WTC11 (cell line): ENCODE measurements around the gene IFIH1. TPM values are rescaled to one million over a fixed set of nuclear protein-coding genes. Genes with fewer than 3 reads are reported as not detected.

Experiments
- ATAC-seq: fragments of 200-7000 bp; cut with Tn5 transposase; 2 replicates; pipeline ENCODE4 v1.10.0; 2021; ENCODE audit warnings: mild to moderate bottlenecking, moderate library complexity
- CTCF ChIA-PET: fragments of 300-600 bp; sonication (Branson Sonifier 250); formaldehyde crosslinking; loops from one replicate; lab custom pipeline; 2021; ENCODE audit warnings: antibody characterized with exemption; lab: Charles Lee
- POLR2A ChIA-PET: fragments of 350-600 bp; sonication (Branson Sonifier 250); formaldehyde crosslinking; loops from one replicate; lab custom pipeline; 2021; ENCODE audit warnings: antibody characterized with exemption; lab: Charles Lee
- DNase-seq: peaks from one replicate; pipeline ENCODE4 v3.0.0; 2021; ENCODE audit warnings: low spot score
- H3K27ac Mint-ChIP-seq: 2 replicates; pipeline ENCODE4 v1.8.0; 2021; ENCODE audit warnings: mixed read lengths
- H3K27me3 Mint-ChIP-seq: 2 replicates; pipeline ENCODE4 v1.8.0; 2021; ENCODE audit warnings: low read depth, mild to moderate bottlenecking, moderate library complexity, mixed read lengths
- H3K36me3 Mint-ChIP-seq: 2 replicates; pipeline ENCODE4 v1.8.0; 2021; ENCODE audit warnings: mixed read lengths
- H3K4me1 Mint-ChIP-seq: 2 replicates; pipeline ENCODE4 v1.8.0; 2022; ENCODE audit warnings: mixed read lengths
- H3K4me3 Mint-ChIP-seq: 2 replicates; pipeline ENCODE4 v1.8.0; 2021; ENCODE audit warnings: mild to moderate bottlenecking, moderate library complexity, mixed read lengths
- H3K9me3 Mint-ChIP-seq: 2 replicates; pipeline ENCODE4 v1.8.0; 2021; ENCODE audit warnings: mixed read lengths
- ATF1 ChIP-seq: sonication (generic); formaldehyde crosslinking; IDR thresholded peaks from 2 replicates; pipeline ENCODE4 v1.8.1; 2023; ENCODE audit warnings: mild to moderate bottlenecking, moderate library complexity, missing genetic modification reagents
- CBFB ChIP-seq: sonication (generic); formaldehyde crosslinking; IDR thresholded peaks from 2 replicates; pipeline ENCODE4 v1.8.1; 2022; ENCODE audit warnings: mild to moderate bottlenecking, low read depth, missing genetic modification reagents
- CREB1 ChIP-seq: sonication (generic); formaldehyde crosslinking; IDR thresholded peaks from 2 replicates; pipeline ENCODE4 v1.8.0; 2023; ENCODE audit warnings: mild to moderate bottlenecking, missing genetic modification reagents
- ESRRA ChIP-seq: sonication (generic); formaldehyde crosslinking; IDR thresholded peaks from 2 replicates; pipeline ENCODE4 v1.8.1; 2022; ENCODE audit warnings: mild to moderate bottlenecking, missing genetic modification reagents, borderline replicate concordance
- GABPB1 ChIP-seq: sonication (generic); formaldehyde crosslinking; IDR thresholded peaks from 2 replicates; pipeline ENCODE4 v1.8.1; 2023; ENCODE audit warnings: mild to moderate bottlenecking, missing genetic modification reagents
- JAZF1 ChIP-seq: fragments of 250-450 bp; sonication (Bioruptor Pico); IDR thresholded peaks from 2 replicates; pipeline ENCODE4 v1.9.0; 2021; ENCODE audit warnings: moderate library complexity, mild to moderate bottlenecking, inconsistent platforms
- JUN ChIP-seq: sonication (generic); formaldehyde crosslinking; IDR thresholded peaks from 2 replicates; pipeline ENCODE4 v1.8.0; 2023; ENCODE audit warnings: mild to moderate bottlenecking, missing genetic modification reagents
- NFE2L1 ChIP-seq: sonication (generic); formaldehyde crosslinking; IDR thresholded peaks from 2 replicates; pipeline ENCODE4 v1.8.1; 2023; ENCODE audit warnings: missing genetic modification reagents
- NR1H2 ChIP-seq: sonication (generic); formaldehyde crosslinking; IDR thresholded peaks from 2 replicates; pipeline ENCODE4 v1.9.0; 2021; ENCODE audit warnings: mild to moderate bottlenecking, moderate library complexity, missing genetic modification reagents
- NR2C2 ChIP-seq: sonication (generic); formaldehyde crosslinking; IDR thresholded peaks from 2 replicates; pipeline ENCODE4 v1.8.0; 2022; ENCODE audit warnings: mild to moderate bottlenecking, missing genetic modification reagents
- OVOL2 ChIP-seq: fragments of 250-450 bp; sonication (Bioruptor Pico); IDR thresholded peaks from 2 replicates; pipeline ENCODE4 v1.9.0; 2021; ENCODE audit warnings: mild to moderate bottlenecking, borderline replicate concordance
- TCF7 ChIP-seq: sonication (generic); formaldehyde crosslinking; IDR thresholded peaks from 2 replicates; pipeline ENCODE4 v1.8.0; 2022; ENCODE audit warnings: mild to moderate bottlenecking, low read depth, missing genetic modification reagents, moderate library complexity
- ZBTB21 ChIP-seq: sonication (generic); formaldehyde crosslinking; IDR thresholded peaks from 2 replicates; pipeline ENCODE4 v1.8.1; 2023; ENCODE audit warnings: mild to moderate bottlenecking, missing genetic modification reagents, borderline replicate concordance
- ZNF121 ChIP-seq: sonication (generic); formaldehyde crosslinking; IDR thresholded peaks from 2 replicates; pipeline ENCODE4 v1.8.0; 2023; ENCODE audit warnings: missing genetic modification reagents
- ZNF416 ChIP-seq: fragments of 250-450 bp; sonication (Bioruptor Pico); IDR thresholded peaks from 2 replicates; pipeline ENCODE4 v1.9.0; 2021; ENCODE audit warnings: mild to moderate bottlenecking, inconsistent platforms
- ZNF671 ChIP-seq: fragments of 250-450 bp; sonication (Bioruptor Pico); IDR thresholded peaks from 2 replicates; pipeline ENCODE4 v1.8.0; 2021; ENCODE audit warnings: mild to moderate bottlenecking
- total RNA-seq: library from RNA; stranded (reverse); gene quantifications from 3 replicates; pipeline ENCODE4 v1.2.3, GENCODE V29; 2021
- TF ChIP-seq, protein P1 (sequence below): sonication (generic); formaldehyde crosslinking; IDR thresholded peaks from 2 replicates; pipeline ENCODE4 v1.8.1; 2023; ENCODE audit warnings: mild to moderate bottlenecking, missing genetic modification reagents, moderate library complexity
- TF ChIP-seq, protein P2 (sequence below): fragments of 250-450 bp; sonication (Bioruptor Pico); IDR thresholded peaks from 2 replicates; pipeline ENCODE4 v1.9.0; 2021; ENCODE audit warnings: mild to moderate bottlenecking
- TF ChIP-seq, protein P3 (sequence below): sonication (generic); formaldehyde crosslinking; IDR thresholded peaks from 2 replicates; pipeline ENCODE4 v1.8.1; 2023; ENCODE audit warnings: mild to moderate bottlenecking, missing genetic modification reagents, moderate library complexity
- TF ChIP-seq, protein P4 (sequence below): fragments of 250-450 bp; sonication (Bioruptor Pico); IDR thresholded peaks from 2 replicates; pipeline ENCODE4 v1.9.0; 2021; ENCODE audit warnings: mild to moderate bottlenecking, borderline replicate concordance

IFIH1 gene
- total RNA-seq, 1 experiment from 2014 or later: 1.3 TPM

DNA sequence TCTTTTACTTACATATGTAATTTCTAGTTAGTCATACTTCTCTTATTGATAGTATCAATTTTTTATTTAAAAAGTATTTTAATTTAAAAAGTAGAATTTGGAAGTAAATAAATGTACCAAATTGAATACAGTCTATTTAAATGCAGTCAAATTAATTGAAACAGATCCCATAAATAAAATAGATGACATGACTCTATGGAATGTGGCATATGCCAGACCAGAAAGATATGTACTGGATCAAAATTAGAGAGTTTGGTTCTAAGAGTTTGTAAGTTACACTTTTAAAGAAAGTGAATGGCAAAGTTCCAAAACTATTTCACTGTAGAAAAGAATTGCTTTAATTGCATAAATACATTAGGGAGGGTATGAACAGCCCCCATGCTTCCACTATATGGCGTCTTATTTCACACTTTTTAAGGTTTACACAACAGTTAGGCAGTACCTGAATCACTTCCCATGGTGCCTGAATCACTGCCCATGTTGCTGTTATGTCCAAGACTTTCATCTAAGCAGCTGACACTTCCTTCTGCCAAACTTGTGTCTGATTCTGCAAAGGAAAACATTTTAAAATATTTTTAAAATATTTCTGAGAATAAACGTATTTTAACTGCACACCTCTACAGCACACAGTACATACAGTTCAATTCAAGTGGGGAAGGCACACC lies 25.2 kb downstream of the IFIH1 start:
- DNase-seq (no peak), ATAC-seq (no peak)
- Mint-ChIP-seq H3K36me3 (no peaks in the 10 kb centered on the region), H3K4me3 (no peak overlapping the region), H3K4me1 (no peaks in the 10 kb centered on the region), H3K9me3 (no peaks in the 10 kb centered on the region), H3K27me3 (no peaks in the 10 kb centered on the region), H3K27ac (no peak overlapping the region)
- CTCF ChIA-PET: no interaction called here
- POLR2A ChIA-PET: no interaction called here
- no peak for TF ChIP-seq ZBTB21
- TF ChIP-seq, protein P1, sequence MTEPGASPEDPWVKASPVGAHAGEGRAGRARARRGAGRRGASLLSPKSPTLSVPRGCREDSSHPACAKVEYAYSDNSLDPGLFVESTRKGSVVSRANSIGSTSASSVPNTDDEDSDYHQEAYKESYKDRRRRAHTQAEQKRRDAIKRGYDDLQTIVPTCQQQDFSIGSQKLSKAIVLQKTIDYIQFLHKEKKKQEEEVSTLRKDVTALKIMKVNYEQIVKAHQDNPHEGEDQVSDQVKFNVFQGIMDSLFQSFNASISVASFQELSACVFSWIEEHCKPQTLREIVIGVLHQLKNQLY (CRISPR knock-in tag): no peak
- TF ChIP-seq ATF1: no peak
- TF ChIP-seq GABPB1: no peak
- TF ChIP-seq NR2C2 (CRISPR knock-in tag): no peak
- TF ChIP-seq, all 79 proteins: peak for 0

DNA sequence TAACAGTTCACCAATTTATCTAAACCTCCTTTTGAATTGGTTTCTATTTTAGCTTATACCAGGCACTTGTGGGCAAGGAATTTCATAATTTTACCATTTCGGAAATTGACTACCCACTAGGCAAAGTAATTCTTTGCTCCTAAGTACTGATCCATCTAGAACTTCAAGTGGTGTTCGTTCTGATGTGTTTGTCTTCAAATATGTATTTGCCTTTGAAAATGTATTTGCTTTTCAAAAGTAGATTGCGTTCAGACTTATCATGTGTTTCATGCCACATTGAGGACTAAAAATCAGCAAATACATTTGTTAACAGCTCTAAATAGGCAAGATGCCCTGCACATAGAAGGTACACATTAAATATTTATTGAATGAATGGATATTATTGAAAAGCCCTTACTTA lies 26.7 kb downstream of the IFIH1 start:
- Mint-ChIP-seq H3K9me3 (no peaks in the 10 kb centered on the region), H3K4me1 (no peaks in the 10 kb centered on the region), H3K36me3 (no peaks in the 10 kb centered on the region), H3K4me3 (no peak overlapping the region), H3K27ac (no peak overlapping the region), H3K27me3 (no peaks in the 10 kb centered on the region)
- ChIA-PET CTCF (no interaction called here), POLR2A (no interaction called here)
- DNase-seq: no peak
- TF ChIP-seq ZNF416 (CRISPR knock-in tag) (no peak), JUN (CRISPR knock-in tag) (no peak), TCF7 (CRISPR knock-in tag) (no peak), CREB1 (CRISPR knock-in tag) (no peak)
- ATAC-seq: no peak

DNA sequence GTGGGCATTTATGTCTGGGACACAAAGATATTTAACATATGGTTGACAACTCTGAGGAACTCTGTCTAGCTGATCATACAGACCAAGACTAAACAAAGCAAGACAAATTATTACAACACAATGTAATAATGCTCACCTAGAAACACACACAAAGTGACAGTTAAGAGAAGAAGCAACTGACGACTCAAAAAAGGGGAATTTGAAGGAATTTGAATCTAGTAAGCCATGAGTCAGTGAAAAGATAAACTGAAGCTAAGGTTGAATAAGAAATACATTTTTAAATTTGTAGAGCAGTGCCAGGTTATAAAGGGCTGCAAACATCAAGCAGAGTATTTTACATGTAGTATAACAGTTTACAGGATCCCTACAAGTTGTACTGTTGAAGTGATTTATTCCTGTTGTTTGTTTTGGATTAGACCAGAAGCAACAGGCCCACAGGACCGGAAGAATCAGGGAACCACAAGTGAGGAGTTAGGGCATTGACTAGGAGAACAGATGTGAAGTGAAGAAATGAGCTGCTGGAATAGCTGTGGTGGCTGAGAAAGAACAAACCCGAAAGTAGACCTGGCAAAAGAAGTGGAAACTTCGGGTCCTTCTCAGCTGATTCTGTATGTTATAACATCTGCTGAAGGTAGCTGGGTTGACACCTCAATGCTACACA lies 35.6 kb downstream of the IFIH1 start:
- Mint-ChIP-seq H3K36me3 (no peaks in the 10 kb centered on the region), H3K9me3 (no peaks in the 10 kb centered on the region), H3K27me3 (no peaks in the 10 kb centered on the region), H3K4me1 (peaks cover 3% of the 10 kb centered on the region; the same call in 1 of the 2 replicates), H3K4me3 (no peak overlapping the region), H3K27ac (no peak overlapping the region)
- ATAC-seq: no peak
- DNase-seq: no peak
- TF ChIP-seq, protein P2, sequence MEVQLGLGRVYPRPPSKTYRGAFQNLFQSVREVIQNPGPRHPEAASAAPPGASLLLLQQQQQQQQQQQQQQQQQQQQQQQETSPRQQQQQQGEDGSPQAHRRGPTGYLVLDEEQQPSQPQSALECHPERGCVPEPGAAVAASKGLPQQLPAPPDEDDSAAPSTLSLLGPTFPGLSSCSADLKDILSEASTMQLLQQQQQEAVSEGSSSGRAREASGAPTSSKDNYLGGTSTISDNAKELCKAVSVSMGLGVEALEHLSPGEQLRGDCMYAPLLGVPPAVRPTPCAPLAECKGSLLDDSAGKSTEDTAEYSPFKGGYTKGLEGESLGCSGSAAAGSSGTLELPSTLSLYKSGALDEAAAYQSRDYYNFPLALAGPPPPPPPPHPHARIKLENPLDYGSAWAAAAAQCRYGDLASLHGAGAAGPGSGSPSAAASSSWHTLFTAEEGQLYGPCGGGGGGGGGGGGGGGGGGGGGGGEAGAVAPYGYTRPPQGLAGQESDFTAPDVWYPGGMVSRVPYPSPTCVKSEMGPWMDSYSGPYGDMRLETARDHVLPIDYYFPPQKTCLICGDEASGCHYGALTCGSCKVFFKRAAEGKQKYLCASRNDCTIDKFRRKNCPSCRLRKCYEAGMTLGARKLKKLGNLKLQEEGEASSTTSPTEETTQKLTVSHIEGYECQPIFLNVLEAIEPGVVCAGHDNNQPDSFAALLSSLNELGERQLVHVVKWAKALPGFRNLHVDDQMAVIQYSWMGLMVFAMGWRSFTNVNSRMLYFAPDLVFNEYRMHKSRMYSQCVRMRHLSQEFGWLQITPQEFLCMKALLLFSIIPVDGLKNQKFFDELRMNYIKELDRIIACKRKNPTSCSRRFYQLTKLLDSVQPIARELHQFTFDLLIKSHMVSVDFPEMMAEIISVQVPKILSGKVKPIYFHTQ (CRISPR knock-in tag): no peak
- TF ChIP-seq JAZF1 (CRISPR knock-in tag): no peak
- TF ChIP-seq, protein P3, sequence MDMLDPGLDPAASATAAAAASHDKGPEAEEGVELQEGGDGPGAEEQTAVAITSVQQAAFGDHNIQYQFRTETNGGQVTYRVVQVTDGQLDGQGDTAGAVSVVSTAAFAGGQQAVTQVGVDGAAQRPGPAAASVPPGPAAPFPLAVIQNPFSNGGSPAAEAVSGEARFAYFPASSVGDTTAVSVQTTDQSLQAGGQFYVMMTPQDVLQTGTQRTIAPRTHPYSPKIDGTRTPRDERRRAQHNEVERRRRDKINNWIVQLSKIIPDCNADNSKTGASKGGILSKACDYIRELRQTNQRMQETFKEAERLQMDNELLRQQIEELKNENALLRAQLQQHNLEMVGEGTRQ (CRISPR knock-in tag): no peak
- TF ChIP-seq ESRRA (CRISPR knock-in tag): no peak
- ChIA-PET CTCF (interaction anchor here (2.3 kb wide), 1 partner anchor 15 kb away, joined by 9 read pairs; no protein-coding TSS in a partner anchor), POLR2A (no interaction called here)

DNA sequence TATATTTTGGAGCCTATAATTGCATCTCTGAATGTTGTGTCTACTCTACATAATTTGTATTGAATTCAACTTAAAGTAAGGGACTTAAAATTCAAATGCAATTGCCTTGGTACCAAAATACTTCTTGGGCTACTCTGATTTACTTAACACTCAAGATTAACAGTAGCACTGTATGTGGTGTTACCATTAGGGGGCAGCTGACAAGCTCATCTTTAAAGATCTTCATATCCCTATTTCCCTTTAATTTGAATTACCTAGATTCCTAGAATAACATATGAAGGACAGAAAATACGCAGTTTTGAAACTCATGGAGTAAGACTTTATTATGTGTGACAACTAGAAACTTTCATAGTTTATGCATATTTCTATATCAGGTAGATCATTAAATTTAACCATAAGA lies 37.8 kb downstream of the IFIH1 start:
- CTCF ChIA-PET: interaction anchor here (0.7 to 1.8 kb wide), 8 partner anchors 9 to 127 kb away, joined by 3 to 14 read pairs (median 3); no protein-coding TSS in a partner anchor
- Mint-ChIP-seq H3K4me3 (no peak overlapping the region), H3K27ac (no peak overlapping the region), H3K27me3 (no peaks in the 10 kb centered on the region), H3K36me3 (no peaks in the 10 kb centered on the region), H3K9me3 (no peaks in the 10 kb centered on the region), H3K4me1 (peaks cover 3% of the 10 kb centered on the region; the same call in 1 of the 2 replicates)
- DNase-seq (no peak), ATAC-seq (no peak)
- POLR2A ChIA-PET: no interaction called here
- no peak for TF ChIP-seq JUN (CRISPR knock-in tag)
- TF ChIP-seq OVOL2 (CRISPR knock-in tag): no peak
- TF ChIP-seq NFE2L1 (CRISPR knock-in tag): no peak
- no peak for TF ChIP-seq ZNF671 (CRISPR knock-in tag)
- TF ChIP-seq, protein P4, sequence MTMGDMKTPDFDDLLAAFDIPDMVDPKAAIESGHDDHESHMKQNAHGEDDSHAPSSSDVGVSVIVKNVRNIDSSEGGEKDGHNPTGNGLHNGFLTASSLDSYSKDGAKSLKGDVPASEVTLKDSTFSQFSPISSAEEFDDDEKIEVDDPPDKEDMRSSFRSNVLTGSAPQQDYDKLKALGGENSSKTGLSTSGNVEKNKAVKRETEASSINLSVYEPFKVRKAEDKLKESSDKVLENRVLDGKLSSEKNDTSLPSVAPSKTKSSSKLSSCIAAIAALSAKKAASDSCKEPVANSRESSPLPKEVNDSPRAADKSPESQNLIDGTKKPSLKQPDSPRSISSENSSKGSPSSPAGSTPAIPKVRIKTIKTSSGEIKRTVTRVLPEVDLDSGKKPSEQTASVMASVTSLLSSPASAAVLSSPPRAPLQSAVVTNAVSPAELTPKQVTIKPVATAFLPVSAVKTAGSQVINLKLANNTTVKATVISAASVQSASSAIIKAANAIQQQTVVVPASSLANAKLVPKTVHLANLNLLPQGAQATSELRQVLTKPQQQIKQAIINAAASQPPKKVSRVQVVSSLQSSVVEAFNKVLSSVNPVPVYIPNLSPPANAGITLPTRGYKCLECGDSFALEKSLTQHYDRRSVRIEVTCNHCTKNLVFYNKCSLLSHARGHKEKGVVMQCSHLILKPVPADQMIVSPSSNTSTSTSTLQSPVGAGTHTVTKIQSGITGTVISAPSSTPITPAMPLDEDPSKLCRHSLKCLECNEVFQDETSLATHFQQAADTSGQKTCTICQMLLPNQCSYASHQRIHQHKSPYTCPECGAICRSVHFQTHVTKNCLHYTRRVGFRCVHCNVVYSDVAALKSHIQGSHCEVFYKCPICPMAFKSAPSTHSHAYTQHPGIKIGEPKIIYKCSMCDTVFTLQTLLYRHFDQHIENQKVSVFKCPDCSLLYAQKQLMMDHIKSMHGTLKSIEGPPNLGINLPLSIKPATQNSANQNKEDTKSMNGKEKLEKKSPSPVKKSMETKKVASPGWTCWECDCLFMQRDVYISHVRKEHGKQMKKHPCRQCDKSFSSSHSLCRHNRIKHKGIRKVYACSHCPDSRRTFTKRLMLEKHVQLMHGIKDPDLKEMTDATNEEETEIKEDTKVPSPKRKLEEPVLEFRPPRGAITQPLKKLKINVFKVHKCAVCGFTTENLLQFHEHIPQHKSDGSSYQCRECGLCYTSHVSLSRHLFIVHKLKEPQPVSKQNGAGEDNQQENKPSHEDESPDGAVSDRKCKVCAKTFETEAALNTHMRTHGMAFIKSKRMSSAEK (CRISPR knock-in tag): no peak
- TF ChIP-seq NR1H2 (CRISPR knock-in tag): no peak
- TF ChIP-seq TCF7 (CRISPR knock-in tag): no peak
- TF ChIP-seq CBFB (CRISPR knock-in tag): no peak
- no peak for TF ChIP-seq ZNF121
